Smooth muscle cell (in vitro differentiated cells): Measurements from ENCODE around the gene ATG16L2. TPM values are rescaled to one million over a fixed set of nuclear protein-coding genes. Genes with fewer than 3 reads are reported as not detected.

Experiments used
- DNase-seq: peaks from one replicate; lab custom pipeline; 2025; ENCODE audit not compliant: unreplicated experiment; lab: John Stamatoyannopoulos, UW
- H2AFZ ChIP-seq: fragments of 200-600 bp; sonication (generic); 2 replicates; pipeline ENCODE4 v1.6.0; 2016; ENCODE audit warnings: antibody characterized with exemption, low read depth, mild to moderate bottlenecking
- H3F3A ChIP-seq: fragments of 200-600 bp; sonication (generic); 2 replicates; pipeline ENCODE4 v1.6.0; 2017; ENCODE audit warnings: antibody characterized with exemption, low read depth
- H3K27ac ChIP-seq: fragments of 200-600 bp; sonication (generic); 2 replicates; pipeline ENCODE4 v1.5.1; 2016; ENCODE audit warnings: low read depth, mild to moderate bottlenecking
- H3K27me3 ChIP-seq: fragments of 200-600 bp; sonication (generic); 2 replicates; pipeline ENCODE4 v1.6.1; 2016; ENCODE audit warnings: low read depth, mild to moderate bottlenecking
- H3K36me3 ChIP-seq: fragments of 200-600 bp; sonication (generic); 2 replicates; pipeline ENCODE4 v1.5.1; 2016; ENCODE audit warnings: low read depth
- H3K4me1 ChIP-seq: fragments of 200-600 bp; sonication (generic); 2 replicates; pipeline ENCODE4 v1.5.1; 2016; ENCODE audit warnings: low read depth
- H3K4me2 ChIP-seq: fragments of 200-600 bp; sonication (generic); 2 replicates; pipeline ENCODE4 v1.6.0; 2016; ENCODE audit warnings: mild to moderate bottlenecking
- H3K4me3 ChIP-seq: fragments of 200-600 bp; sonication (generic); 2 replicates; pipeline ENCODE4 v1.5.1; 2016; ENCODE audit warnings: mild to moderate bottlenecking
- H3K79me2 ChIP-seq: fragments of 200-600 bp; sonication (generic); 2 replicates; pipeline ENCODE4 v1.6.0; 2016; ENCODE audit warnings: low read depth, mild to moderate bottlenecking
- H3K9ac ChIP-seq: fragments of 200-600 bp; sonication (generic); 2 replicates; pipeline ENCODE4 v1.6.0; 2016; ENCODE audit warnings: low read depth
- H3K9me3 ChIP-seq: fragments of 200-600 bp; sonication (generic); replicated peaks from 2 replicates; pipeline ENCODE4 v1.5.1; 2016; ENCODE audit warnings: low read depth
- H4K20me1 ChIP-seq: fragments of 200-600 bp; sonication (generic); 2 replicates; pipeline ENCODE4 v1.6.0; 2016; ENCODE audit warnings: low read depth
- WGBS: methylation state at CpG from one replicate; pipeline ENCODE4 v1.1.7; 2016; ENCODE audit warnings: low lambda C conversion rate; 5-methylcytosine and 5-hydroxymethylcytosine counted together
- polyA plus RNA-seq: library from polyadenylated mRNA; unstranded; fragments of >200 nt; fragmentation: Nextera tagmentation; extraction: Ambion mirVana; gene quantifications from 2 replicates; pipeline ENCODE4 v1.2.1, GENCODE V29; 2016
- total RNA-seq: library from RNA; depleted of rRNA; stranded (reverse); fragments of >200 nt; gene quantifications from 2 replicates; pipeline ENCODE4 v1.2.3, GENCODE V29; 2014
- TF ChIP-seq, protein P1 (sequence below): fragments of 200-600 bp; sonication (generic); IDR thresholded peaks from 2 replicates; pipeline ENCODE4 v1.5.1; 2017; ENCODE audit warnings: borderline replicate concordance, mild to moderate bottlenecking, antibody characterized with exemption; ENCODE audit not compliant: insufficient read depth, poor library complexity, severe bottlenecking

The ATG16L2 gene
- total and polyA plus RNA-seq, 2 experiments from 2014 or later, result 7.4 to 9.3 TPM

DNA sequence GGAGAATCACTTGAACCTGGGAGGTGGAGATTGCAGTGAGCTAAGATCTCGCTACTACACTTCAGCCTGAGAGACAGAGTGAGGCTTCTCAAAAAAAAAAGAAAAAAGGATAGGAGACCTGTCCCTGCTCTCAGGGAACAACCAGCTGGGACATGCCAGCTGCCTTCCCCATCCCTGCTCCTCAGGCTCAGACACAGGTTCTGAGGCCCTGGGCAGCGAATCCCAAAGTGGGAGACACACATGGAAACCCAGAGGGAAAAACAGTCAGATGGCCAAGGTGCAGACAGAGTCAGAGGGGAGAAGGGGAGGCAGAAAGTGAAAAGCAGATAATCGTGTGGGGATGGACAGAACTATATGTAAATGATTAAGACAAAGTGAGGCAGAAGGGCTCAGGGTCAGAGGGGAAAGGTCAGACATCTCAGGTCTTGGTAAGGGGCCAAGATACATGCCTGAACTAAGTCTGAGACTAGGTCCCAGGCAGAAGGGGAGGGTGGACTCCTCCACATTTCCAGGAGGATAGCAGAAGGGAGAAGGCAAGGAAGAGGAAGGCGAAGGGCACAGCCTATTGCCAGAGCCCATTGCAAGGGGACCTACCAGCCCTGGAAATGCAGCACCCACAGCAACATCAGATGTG, 34.6 kb upstream of the ATG16L2 start:
- Histone ChIP-seq H3K4me1 (peaks cover 16% of the 10 kb centered on the region), H3K9me3 (no peaks in the 10 kb centered on the region), H3K9ac (no peak overlapping the region), H3K79me2 (peaks cover 10% of the 10 kb centered on the region), H2AFZ (no peak overlapping the region), H3K27ac (no peak overlapping the region), H3F3A (peaks cover 3% of the 10 kb centered on the region), H3K4me3 (peak overlapping the region; percentile 75), H3K4me2 (peak overlapping the region; percentile 91), H3K36me3 (no peaks in the 10 kb centered on the region), H4K20me1 (peaks cover 9% of the 10 kb centered on the region), H3K27me3 (no peaks in the 10 kb centered on the region)
- TF ChIP-seq, protein P1, sequence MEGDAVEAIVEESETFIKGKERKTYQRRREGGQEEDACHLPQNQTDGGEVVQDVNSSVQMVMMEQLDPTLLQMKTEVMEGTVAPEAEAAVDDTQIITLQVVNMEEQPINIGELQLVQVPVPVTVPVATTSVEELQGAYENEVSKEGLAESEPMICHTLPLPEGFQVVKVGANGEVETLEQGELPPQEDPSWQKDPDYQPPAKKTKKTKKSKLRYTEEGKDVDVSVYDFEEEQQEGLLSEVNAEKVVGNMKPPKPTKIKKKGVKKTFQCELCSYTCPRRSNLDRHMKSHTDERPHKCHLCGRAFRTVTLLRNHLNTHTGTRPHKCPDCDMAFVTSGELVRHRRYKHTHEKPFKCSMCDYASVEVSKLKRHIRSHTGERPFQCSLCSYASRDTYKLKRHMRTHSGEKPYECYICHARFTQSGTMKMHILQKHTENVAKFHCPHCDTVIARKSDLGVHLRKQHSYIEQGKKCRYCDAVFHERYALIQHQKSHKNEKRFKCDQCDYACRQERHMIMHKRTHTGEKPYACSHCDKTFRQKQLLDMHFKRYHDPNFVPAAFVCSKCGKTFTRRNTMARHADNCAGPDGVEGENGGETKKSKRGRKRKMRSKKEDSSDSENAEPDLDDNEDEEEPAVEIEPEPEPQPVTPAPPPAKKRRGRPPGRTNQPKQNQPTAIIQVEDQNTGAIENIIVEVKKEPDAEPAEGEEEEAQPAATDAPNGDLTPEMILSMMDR, result no peak
- no peak for DNase-seq
- 92% methylated on average over 4 of the region's 4 CpGs for WGBS

DNA sequence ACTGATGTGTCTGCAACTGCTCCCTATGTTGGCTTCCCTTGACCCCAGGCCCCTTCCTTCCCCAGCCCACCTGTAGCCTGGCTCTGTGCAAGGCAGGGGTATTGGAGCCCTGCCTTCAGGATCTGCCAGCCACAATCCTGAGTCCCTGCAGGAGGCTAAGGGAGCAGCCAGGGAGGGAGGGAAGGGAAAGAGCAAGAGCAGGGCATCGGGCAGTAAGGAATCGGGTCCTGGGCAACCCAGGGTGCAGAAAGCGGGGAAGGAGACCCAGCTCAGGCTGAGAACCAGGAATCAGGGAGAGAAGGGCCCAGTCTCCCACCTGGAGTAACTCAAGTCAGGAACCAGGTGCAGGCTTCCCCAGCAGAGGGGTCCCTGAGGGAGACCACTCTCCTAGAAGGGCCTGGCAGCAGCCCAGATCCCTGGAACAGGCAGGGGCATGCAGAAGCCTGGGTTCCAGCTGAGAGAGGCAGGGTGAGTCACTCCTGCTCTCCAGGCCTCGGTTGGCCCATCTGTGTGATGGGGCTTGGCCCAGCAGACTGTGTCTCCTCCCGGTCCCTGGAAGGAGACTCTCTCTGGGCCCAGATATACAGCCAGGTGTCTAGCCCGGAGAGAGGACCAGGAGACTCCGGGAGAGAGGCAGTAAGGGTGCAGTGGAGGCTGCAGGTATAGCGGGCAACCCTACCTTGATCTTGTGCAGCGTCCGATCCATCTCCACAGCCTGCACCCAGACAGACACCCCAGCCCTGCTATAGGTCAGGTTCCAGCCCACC, 33.7 kb upstream of the ATG16L2 start:
- no peaks in the 10 kb centered on the region for H3K36me3 ChIP-seq
- H3K79me2 ChIP-seq, result peaks cover 10% of the 10 kb centered on the region
- no peaks in the 10 kb centered on the region for H3K9me3 ChIP-seq
- DNase-seq, result no peak
- peaks cover 3% of the 10 kb centered on the region for H3F3A ChIP-seq
- no peak overlapping the region for H2AFZ ChIP-seq
- peaks cover 12% of the 10 kb centered on the region for H3K4me1 ChIP-seq
- H3K27ac ChIP-seq, result peak overlapping the region; percentile 46
- TF ChIP-seq, protein P1, result no peak
- peak overlapping the region; percentile 83 for H3K9ac ChIP-seq
- no peaks in the 10 kb centered on the region for H3K27me3 ChIP-seq
- peak overlapping the region; percentile 75 for H3K4me3 ChIP-seq
- 75% methylated on average over 10 of the region's 10 CpGs for WGBS
- H4K20me1 ChIP-seq, result peaks cover 9% of the 10 kb centered on the region
- H3K4me2 ChIP-seq, result peak overlapping the region; percentile 91

DNA sequence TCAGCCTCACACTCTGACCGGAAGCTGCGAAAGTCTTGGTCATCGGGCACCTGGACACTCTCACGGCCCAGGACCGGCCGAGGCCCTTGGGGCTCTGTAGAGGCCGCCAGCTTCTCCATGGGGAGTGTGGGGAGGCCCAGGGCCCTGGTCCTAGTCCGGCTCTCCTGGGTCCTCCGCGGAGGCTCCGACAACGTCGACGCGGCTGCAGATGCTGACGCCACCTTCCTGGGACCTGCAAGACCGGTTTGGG, 33.2 kb upstream of the ATG16L2 start:
- Histone ChIP-seq H3K79me2 (peaks cover 10% of the 10 kb centered on the region), H3K36me3 (no peaks in the 10 kb centered on the region), H3K27me3 (no peaks in the 10 kb centered on the region), H3F3A (peaks cover 3% of the 10 kb centered on the region), H3K4me1 (peaks cover 12% of the 10 kb centered on the region), H3K27ac (peak overlapping the region; percentile 46), H3K4me3 (peak overlapping the region; percentile 75), H3K4me2 (peak overlapping the region; percentile 91), H3K9me3 (no peaks in the 10 kb centered on the region), H2AFZ (no peak overlapping the region), H3K9ac (peak overlapping the region; percentile 83), H4K20me1 (peaks cover 9% of the 10 kb centered on the region)
- DNase-seq, result no peak
- WGBS, result 19% methylated on average over 17 of the region's 17 CpGs
- TF ChIP-seq, protein P1, result no peak
